HG02623 (cell line): ENCODE measurements around the gene TRIO.

Source experiments
- ATAC-seq: cut with Tn5 transposase; IDR thresholded peaks from one replicate; pipeline ENCODE4 v1.9.1; 2021; ENCODE audit warnings: moderate library complexity; ENCODE audit not compliant: unreplicated experiment

TRIO gene

GRCh38 chr5:14240359-14240758 is 97.2 kb downstream of the TRIO start:
- ATAC-seq, result no peak

DNA sequence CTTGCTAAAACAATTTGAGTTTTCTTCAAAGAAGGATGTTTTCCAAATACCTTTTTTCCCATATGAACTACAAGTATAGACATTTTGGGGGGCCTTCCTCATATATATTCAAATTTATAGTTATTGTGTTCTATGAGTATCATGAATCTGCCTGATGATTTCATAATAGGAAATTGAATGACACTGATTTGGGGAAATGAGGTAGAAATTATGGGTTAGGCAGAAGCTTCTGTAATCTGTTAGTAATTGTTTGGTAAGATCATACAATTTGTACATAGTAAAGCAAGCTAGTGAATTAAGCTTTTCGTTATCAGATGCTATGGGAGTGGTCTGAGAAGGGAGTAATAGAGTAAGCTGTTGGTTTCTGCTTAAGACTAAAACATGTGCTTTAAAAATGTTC is 98.0 kb downstream of the TRIO start:
- ATAC-seq, result no peak

GRCh38 chr5:14242447-14242846 is 99.3 kb downstream of the TRIO start:
- no peak for ATAC-seq

DNA sequence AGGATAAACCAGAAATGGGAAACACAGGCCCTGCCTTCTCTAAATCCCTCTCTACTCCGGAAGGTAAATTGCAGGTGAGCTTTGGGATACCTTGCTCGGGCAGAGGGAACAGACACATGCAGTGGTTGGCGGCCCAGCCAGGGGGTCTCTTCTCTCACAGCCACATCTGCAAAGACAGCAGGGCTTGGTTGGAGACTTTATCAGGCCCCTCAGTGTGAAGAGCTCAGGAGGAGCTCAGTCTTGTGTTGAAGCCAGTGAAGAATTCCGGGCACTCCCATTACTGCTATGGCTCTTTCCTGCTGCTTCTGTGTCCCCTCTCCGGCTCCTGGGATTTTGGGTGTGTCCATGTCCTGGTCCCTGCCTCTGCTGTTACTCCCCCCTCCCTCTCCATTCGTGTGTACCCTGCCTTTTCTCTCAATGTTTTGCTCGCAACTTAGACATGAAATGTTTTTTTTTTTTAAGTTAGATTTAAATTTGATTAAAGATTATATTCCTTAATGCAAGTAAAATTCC is 99.8 kb downstream of the TRIO start:
- ATAC-seq, result no peak

DNA sequence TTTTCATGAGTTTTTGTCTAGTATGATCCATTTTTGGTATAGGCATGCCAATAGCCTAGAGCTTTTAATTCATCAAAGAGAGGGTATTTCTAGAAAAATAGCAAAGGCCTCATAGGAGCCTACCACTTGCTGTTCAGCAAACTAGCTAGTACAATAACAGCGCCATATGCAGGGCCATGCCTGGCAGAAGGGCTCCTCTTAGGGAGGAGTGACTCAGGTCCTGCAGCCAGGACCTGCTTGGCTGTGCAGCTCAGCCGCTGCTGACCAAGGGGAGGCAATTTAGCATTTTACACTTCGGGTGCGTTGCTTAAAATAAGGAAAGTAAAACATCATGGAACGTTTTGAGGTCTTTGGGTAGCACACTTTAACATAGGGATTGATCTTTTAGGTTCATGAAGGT is 100.6 kb downstream of the TRIO start:
- no peak for ATAC-seq

- no peak for ATAC-seq
Measured at GRCh38 chr5:14244721-14245120, 101.6 kb downstream of the TRIO start.

DNA sequence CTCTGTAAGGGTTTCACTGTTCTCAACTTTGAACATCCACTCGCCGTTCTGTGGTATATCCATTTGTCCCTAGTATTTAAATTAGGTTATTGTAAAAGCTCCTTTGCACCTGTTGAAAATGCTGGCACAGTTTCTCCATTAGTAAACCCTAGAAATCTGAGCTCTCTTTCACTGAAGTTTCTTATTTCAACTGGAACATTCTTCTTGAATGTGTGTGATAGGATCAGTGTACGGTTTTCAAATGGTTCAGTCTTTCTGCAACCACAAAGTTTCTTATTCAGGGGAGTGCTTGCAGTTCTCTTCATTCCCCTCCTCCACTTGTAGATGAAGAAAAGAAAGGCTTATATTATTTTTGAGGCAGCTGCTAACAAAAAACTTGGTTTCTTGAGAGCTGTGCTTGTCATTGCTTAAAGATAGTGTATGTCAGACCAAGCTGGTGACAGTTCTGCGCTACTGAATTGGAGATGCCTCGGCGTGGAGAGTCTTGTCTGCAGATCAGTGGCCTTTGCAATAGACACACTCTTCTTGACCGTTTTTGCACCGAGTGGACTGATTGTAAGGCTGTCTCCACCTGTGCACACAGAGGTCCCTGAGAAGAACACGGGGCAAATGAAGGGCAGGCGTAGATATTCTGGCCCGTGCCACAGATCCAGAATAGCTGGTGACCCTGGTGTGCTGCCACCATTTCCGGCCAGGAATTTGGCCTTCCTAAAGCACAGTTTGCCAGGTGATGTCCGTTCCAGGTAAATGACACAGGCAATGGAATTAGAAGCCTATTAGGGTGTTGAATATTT is 102.2 kb downstream of the TRIO start:
- ATAC-seq, result no peak

- no peak for ATAC-seq
Measured at GRCh38 chr5:14246350-14247053, 103.4 kb downstream of the TRIO start.

GRCh38 chr5:14247054-14247386 is 103.9 kb downstream of the TRIO start:
- no peak for ATAC-seq

DNA sequence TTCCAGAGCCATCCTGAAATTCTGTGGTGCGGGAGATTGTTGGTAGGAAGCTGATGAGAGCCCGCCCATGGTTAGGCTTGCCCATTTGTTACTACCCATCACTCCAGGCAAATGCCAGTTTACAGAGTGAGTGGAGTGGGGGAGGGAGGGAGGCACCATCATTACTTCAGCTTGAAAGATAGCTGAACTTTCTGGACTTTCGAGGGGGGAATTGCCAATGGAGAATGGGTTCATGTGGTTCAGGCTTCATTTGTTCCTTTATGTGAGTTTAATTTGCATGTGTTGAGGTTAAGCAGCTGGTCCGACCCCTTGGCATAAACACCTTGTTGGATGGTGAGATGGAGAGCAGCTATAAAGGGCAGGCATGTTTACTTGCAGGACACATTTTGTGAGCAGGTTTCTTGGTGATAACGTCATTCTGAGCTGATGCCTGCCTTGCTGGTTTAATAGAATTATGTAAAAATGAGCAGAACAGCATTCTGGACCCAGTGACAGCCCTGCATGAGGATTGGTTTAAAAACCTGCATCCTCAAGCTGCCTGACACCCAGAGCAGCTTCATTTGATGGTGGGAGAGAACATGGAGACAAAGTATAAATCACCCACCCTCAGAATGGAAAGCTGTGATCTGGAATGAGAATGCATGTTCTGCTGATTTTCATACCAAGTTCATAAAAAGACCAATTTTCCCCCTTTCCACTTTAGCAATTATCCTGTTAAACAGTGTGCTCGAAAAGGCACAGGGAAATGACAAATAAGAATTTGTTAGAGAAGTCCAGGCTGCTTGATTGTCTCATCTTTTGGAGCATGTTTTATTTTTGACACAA is 106.3 kb downstream of the TRIO start:
- ATAC-seq, result no peak

- ATAC-seq, result no peak
Measured at GRCh38 chr5:14250084-14250695, 107.0 kb downstream of the TRIO start.

DNA sequence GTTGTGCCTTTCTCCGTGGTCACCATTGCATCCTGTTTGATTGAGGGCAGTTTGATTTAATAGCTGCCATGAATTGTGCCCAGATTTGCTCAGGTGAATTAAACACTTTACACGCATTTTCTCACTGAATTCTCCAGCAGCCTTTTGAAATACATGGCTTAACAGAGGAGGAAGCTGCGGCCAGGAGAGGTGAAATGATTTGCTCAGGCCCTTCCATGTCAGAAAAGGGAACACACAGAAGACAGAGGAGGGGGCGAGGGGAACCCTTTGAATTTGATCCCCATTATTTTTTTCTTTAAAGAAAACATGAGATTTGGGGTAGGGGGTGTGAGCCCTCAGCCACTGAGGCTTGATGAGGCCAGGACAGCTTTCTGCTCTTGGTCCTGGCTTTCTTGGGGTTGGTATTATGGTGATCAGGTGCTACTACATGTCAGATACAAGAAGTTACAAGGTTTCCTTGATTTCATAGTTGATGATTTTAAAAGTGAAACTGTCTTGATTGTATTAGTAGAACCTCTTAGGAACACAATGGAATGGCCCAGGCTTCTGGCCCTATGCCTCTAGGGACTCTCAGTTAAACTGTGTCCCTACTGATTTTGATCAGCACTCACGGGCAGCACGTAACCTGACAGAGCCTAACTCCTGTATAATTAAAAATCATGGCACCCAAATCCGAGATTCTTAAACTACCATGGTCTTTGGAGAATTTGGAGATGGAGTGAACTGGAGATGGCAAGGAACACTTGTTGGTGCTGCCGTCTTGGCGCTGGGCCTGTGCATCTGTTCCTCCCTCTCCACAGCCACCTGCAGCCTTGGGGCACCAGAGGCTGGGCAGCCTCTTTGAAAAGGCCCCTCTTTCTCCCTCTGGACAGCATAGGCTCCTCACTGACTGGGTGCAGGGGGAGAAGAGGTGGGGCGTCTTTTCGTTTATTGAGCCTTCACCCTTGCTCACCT is 107.9 kb downstream of the TRIO start:
- peak; percentile 26 for ATAC-seq

GRCh38 chr5:14251733-14252132 is 108.6 kb downstream of the TRIO start:
- peak; percentile 40 for ATAC-seq

GRCh38 chr5:14252793-14253192 is 109.7 kb downstream of the TRIO start:
- ATAC-seq, result no peak

- no peak for ATAC-seq
Measured at GRCh38 chr5:14254686-14255085, 111.5 kb downstream of the TRIO start.

GRCh38 chr5:14256026-14256690 is 113.0 kb downstream of the TRIO start:
- no peak for ATAC-seq

DNA sequence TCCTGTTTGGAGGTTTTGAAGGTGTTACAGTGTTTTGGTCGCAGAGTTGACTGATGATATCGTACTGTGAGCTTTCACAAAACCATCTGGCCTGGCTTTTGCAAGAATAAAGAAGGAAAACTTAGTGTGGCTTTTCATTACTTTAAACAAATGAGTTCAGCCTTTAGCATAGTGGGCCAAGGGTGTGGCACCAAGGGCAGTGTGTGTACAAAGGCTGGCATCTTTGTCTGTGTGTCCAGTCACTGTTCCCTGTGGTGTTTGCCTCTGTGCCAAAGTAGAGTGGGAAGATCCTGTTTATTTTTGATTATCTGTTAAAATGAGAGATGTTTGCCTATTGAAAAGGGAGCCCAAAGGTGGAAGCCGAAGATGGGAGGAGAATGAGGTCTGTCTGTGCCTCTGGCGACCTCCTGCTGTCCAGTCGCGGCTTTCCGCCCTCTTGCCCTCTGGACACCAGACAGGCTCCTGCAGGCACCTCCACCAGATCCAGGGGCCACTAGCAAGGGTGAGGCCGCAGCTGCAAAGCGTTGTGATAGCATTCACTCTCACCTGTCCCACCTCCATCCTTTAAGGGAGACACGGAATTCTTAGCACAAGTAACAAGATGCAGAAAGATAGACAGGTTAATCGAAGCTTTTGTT is 113.7 kb downstream of the TRIO start:
- ATAC-seq, result no peak

- peak; percentile 56 for ATAC-seq
Measured at GRCh38 chr5:14257995-14258403, 114.9 kb downstream of the TRIO start.

DNA sequence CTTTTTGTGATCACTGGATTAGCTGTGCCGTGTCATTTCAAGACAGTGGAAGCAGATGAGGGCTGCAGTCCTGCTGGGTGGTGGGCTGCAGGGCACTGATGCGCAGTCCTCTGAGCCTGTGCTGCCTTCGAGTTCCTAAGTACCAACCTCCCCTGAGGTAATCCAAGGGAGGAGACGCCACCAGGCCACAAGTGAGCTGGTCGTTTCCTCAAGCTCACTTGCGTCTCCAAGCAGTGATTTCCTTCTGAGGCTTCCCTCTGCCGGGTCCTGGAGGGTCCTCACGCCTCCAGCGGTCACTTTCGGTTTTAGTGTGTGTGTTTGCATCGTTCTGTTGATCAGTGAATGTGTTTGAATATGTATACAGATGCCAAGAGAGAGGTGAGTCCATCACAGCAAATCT is 115.7 kb downstream of the TRIO start:
- ATAC-seq, result no peak
